Renal cortex interstitium (tissue), 11 donors: ENCODE results near the gene FOXP1. TPM values are rescaled to one million over a fixed set of nuclear protein-coding genes. Genes with fewer than 3 reads are reported as not detected.

Experiments used
- DNase-seq, 11 donors: peaks; one replicate each; pipeline ENCODE4 v3.0.0-alpha.2; 2013; ENCODE audit warnings: low read depth in 9 of 11, low spot score in 4 of 11; ENCODE audit errors: extremely low read depth in 1 of 11
- polyA plus RNA-seq, 3 donors: library from polyadenylated mRNA; unstranded; fragments of 120-200 nt; gene quantifications; one replicate each; pipeline ENCODE4 v1.2.1, GENCODE V29; 2013; ENCODE audit not compliant: insufficient read length in 3 of 3

FOXP1 gene
- polyA plus RNA-seq, 3 donors, result 36.8 to 51.7 (median 40.1) TPM

DNA sequence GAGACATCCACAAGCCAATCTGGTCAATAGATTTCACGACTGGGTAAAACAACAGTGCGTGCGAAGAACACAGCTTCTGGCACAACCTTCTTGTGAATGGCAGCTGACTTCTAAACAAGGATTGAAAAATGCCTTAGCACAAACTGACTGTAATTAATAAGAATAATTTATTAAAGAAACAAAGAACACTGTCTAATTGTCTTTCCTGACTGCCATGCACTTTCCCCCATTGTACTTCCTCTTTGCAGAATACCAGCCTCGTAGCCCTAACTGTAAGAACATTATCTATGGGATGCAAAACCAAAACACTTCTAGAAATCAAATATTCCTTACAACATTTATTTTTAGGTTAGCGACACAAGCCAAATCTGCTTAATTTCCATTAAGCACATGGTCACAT lies 6.5 kb downstream of the FOXP1 start:
- no peak for DNase-seq

DNA sequence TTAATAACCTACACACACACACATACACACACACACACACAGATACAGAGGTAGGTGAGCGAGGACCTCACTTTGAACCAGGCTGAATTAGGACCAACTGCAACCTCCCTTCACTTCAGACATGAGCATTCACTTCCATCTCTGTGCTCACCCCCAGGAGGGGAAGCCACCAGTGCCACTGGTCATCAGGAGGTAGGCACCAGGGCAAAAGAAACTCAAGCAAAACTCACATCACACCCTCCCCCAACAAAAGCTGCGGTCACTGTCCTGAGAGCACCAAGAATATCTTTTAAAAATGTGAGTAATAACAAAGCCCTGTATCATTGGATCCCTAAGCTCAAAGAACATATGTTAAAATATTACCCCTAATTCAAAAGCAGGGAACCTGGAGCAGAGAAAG lies 8.1 kb downstream of the FOXP1 start:
- DNase-seq, result no peak

DNA sequence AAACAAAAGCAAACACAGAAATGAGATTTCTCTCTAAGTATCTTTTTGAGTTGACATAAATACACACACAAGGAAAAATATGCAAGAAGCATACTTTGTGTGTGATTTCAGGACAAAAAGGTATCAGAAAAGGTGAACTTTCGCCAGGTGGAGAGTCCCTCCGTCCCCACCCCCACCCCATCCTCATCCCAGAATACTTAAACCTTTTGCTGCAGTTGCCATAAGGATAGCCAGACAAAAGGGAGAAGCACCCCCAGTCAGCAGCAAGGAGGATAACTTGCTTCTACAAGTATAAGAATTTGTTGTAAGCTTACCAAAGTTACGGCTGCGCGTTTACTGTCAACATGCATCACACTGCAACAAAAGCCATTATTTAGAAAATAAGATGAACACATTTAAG lies 10.3 kb downstream of the FOXP1 start:
- no peak for DNase-seq

DNA sequence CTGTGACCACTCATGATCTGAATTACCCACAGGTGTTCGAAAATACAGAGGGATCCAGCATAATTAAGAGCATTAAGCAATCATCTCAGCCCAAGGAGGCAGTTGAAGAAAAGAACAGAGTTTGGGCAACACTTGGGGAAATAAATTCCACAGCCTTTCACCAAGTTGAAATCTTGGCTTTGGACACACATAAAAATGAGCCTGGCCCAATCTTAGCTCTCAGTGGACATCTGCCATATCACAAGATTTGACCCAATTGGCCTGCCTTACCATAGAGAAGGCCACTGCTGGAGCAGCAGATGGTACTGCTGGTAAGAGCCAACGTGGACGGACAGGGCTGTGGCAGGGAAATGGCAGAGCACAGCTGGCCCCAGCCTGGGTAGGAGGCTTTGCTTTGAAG lies 13.0 kb downstream of the FOXP1 start:
- no peak for DNase-seq

DNA sequence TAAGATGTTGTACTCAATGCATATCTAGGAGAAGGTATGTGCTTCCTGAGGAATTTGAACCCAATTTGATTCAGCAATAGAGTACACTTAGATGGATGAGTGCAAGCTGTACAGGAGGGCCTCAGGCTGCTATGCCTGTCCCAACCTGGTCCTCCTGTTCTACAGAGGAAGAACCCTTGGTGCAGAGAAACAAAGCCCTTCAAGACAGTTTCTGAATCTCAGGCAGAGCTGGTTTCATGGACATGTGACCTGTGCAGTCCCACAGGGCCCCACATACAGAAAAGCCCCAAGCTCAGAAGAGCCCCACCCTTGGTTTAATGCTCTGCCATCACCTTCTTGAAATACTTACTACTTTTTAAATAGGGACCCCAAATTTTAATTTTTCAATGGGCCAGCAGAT lies 15.3 kb downstream of the FOXP1 start:
- DNase-seq, result no peak

DNA sequence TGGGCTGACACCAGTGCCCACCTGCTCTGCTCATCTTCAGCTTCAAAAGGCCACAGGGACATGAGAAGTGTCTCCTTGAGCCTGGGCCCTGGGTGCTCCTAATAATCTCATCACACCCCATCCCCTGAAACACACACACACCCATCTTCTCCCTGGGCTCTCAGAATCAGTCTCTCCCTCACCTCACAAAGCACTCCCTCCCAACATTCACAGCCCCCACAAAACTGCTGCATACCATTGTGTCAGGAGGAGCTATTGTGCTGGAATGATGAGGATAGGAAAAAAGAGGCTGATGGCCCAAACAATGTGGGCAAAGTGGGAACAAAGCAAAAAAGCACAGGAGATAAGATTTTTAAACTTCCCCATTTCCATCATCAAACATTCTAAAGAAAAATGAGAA lies 16.8 kb downstream of the FOXP1 start:
- DNase-seq, result no peak

DNA sequence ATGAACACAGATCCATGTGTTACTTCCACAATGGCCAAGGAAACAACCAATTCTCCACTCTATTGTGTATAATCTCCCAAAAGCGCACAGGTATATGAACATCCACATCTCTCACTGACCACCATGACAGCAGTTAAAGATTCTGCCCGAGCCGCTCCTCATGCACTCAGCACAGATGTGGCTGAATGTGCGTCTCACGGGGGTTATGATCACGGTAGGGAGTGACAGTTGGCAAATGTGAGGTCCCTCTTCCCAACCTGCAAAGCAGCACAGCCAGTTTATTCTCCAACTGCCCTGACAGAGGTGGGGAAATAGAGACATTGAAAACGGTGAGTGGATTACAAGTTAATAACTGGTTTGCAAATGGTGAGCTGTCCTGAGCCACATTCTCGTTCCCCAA lies 17.6 kb downstream of the FOXP1 start:
- no peak for DNase-seq

DNA sequence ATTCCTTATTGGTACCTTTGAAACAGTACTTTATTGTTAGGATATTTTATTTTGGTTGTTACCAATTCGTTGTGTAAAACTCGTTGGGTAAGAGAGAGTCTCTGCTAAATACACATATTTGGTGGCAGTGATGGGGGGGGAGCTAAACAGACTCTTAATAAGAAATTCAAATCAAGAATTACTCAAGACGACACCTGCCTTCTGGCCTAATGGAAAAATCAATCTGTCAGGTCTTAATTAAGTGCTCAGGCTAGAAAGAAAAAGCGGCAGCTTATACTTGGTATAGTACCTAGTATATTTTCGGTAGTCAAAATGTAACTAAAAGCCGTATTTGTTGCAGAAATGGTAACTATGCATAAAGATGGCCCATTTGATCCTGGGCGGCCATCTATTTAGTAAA lies 18.2 kb downstream of the FOXP1 start:
- no peak for DNase-seq

DNA sequence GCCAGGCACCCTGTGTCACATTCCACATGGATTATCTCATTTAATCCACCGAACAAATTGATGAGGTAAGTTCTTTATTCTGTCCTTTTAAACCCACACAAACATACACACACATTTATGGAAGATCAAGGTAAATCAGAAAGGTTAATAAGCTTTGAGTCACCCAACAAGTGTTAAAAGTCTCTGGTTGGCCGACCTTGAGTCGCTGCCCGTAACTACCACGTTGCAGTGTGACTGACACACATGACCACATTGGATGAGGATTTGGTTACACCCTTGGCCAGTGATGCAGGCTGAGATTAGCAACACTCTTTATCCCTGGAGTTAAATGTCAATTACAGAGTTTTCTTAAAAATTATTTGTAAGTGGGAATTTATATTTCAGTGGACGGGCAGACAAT lies 19.2 kb downstream of the FOXP1 start:
- no peak for DNase-seq

DNA sequence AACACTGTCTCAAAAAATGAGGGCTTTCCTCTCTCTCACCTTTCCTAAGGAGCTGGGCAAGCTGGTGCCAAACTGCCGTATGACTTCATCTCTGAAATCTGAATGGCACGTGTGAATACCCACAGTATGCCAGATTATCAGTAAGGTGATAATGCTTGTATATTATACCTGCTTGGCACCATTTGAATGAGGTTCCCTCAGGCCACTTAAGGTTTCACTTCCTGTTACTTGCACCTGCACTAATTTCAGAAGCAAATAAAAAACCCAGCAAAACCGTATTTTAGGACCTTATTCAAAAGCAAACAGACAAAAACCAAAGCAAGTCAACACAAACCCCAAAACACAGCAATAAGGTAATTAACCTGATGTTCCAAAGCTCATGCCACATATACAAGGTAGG lies 19.7 kb downstream of the FOXP1 start:
- DNase-seq, result no peak

DNA sequence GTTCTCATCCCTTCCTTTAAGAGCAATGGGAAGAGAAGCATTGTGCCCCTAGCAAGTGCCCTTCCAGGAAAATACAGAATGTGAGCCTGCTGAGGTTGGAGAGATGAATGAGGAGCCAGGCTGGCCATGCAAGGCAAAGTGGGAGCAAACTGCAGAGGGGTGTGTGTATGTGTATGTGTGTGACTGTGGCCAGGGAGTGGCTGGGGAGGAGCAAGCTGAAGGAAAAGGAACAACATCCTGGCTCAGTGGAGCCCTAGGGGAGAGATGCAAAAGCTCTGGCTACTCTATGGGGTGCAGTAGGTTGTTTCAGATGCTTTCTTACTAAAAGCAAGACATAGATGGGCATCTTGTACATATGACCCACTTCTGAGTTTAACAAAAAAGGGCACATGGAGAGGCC lies 20.6 kb downstream of the FOXP1 start:
- DNase-seq, result no peak

DNA sequence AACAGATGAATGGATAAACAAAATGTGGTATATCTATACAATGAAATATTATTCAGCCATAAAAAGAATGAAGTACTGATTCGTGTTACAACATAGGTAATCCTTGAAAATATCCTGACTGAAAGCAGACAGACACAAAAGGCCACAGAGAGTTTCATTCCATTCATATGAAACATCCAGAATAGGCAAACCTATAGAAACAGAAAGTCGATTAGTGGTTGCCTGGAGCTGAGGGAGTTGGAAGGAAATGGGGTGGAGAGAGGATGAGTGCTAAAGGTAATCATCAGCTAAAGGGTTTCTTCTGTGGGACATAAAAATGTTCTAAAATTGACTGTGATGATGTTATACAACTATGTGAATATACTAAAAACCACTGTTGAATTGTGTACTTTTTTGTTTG lies 22.9 kb downstream of the FOXP1 start:
- no peak for DNase-seq

DNA sequence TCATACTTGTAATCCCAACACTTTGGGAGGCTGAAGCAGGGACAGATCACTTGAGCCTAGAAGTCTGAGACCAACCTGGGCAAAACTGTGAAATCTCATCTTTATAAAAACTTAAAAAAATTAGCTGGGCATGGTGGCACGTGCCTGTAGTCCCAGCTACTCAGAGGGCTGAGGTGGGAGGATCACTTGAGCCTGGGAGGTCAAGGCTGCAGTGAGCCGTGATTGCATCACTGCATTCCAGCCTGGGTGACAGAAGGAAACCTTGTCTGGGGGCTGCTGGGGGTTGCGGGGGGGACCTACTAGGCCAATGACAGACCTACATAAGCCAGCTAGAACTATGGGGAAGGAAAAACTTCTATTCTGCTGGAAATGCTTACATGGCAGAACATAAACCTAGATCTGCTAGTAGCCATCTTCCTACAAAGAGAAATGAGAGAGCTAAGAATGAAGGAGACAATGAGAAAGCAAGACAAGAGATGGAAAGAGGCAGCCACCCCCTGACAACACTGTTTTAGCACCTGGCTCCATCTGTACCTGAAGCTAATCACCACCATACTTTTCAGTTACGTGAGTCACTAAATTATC lies 23.9 kb downstream of the FOXP1 start:
- DNase-seq, result no peak

DNA sequence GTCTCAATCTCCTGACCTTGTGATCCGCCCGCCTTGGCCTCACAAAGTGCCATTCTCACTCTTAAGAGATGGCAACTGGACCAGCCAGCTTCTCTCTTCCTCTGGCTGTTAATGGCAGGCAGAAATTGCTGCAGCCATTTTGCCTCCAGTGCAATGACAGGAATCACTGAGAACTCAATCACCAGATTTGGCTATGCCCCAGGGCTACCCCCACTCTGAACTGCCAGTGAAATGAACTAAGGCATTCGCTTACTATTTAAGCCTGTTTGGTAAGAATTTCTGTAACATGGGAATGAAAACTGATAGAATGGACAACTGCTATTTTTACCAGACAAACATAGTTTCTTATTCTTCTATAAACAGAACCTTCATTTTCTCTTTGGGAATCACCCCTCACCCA lies 24.5 kb downstream of the FOXP1 start:
- no peak for DNase-seq

DNA sequence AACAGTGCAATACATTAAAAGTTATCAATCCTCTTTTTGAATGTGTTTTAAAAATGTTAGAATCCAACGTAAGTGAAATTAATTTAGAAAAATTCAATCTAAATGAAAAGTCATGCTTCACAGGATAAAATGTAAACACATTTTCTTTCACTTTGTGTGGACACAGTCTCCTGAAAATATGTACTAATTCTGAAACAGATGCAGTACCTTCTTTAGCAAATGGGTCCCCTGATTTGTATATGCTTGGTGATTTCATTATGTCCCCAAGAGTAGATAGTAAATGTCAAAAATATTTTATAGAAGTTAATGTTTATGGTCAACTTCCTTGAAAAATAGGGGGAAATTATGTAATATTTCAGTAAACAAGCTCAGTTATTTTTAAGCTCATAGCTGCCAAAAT lies 28.9 kb downstream of the FOXP1 start:
- no peak for DNase-seq

DNA sequence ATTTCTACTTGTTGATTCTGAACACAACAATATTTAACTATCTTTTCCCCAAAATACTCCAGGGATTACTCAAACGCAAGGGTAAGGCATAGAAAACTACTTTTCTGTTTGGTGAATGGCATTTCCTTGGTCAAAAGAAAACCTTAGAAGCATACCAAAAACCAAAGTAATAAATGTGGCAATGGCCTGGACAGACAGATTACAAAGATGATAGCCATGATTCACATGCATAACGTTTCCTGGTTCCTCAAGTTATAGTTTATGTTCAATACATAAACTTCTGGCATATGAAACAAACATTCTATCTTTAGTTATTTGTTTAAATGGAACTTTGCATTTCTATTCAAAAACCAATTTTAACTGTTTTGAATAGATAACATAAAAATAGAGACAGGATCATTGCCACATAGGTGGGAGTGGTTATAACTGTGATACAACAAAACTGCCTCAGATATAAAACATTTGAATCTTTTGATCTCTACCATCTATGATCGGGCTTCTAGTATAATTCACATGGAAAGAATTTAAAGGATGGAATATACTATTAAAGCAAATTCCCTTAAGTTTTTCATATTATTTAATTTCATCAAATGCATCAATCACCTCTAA lies 32.1 kb downstream of the FOXP1 start:
- DNase-seq, result no peak

DNA sequence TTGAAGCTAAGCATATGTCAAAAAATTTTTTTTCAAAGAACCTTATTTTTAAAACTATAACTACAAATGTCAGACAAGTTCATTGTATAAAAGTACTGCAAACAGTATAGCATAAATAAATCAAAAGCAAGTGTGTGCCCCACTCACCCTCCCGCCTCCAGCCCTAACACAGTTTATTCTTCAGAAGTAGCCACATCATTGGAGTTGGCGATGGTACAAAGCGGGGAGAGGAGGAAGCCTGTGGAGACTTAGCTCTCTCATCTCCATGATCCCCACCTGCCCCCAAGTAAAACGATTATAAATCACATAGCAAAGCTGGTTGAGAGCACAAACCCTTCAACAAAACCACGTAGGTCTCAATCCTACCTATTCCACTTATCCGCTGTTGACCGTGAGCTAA lies 33.6 kb downstream of the FOXP1 start:
- DNase-seq, result no peak

DNA sequence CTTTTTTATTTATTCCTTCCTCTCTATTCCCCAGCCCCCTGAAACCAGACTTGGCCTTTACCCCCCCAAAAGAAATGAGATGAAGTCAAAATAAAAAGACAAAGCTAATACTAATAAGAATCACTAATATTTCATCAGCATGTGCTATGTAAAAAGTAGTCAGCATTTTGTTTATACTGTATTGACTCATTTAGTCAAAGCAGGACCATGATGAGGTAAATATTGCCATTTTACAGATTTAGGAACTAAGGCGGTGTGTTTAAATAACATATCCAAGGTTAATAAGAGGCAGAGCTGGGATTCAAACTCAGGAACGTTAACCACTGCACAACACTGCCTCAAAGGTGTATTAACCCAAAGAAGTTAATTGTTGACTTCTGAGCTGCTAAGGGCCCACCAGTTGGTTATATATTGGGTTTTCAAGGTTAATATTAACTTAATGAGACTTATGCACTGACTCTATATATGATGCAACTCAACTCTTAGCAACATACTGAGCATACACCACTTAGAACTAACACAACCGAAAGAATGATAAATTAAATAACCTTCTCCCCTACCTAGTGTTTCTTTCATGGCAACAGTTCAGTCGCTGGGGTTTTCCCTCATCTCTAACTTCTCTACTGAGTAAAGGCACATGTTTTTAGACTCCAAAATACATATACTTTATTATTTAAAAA lies 34.7 kb downstream of the FOXP1 start:
- peak in 1 of 11 donors; percentile 43 for DNase-seq

DNA sequence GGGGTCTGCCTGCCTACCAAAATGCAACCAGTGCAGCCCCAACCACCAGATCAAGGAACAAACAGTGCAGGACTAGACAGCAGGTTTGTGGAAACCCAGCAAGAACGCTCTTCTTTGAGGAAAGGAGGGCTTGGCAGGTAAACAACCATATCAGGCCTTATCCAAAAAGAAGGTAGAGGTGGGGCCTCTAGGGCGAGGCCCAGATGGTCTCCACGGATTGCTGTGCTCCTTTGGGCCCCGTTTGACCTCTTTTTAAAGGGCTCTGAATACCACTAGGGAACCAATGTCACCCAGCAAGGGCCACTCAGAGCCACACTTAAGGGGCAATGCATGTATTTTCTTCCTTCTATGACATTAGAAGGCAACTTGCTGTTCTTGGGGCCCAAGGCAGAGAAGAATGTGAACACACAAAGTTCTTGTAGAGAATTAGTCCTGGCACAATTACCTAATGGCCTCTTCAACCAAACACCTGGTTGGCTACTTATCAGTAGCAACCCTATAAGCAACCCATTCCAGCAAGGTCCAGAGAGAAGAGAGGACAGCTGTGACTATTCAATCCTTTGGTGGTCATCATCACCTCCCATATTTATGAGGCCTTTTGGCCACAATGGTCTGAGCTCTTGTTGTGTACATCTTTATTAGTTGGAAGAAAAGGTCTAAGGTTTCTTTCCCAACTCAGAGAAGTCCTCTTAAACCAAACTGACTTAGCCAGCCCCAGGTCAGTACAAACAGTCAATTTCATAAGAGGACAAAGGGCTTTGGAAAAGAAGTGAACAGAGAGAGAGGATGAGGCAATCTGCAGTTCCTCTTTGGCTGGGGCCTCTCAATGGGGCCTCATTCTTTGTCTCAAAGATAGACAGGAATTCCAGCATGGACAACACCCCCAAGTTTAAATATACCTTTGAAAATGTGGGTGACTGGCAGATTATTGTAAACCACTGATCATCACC lies 36.0 kb downstream of the FOXP1 start:
- no peak for DNase-seq

DNA sequence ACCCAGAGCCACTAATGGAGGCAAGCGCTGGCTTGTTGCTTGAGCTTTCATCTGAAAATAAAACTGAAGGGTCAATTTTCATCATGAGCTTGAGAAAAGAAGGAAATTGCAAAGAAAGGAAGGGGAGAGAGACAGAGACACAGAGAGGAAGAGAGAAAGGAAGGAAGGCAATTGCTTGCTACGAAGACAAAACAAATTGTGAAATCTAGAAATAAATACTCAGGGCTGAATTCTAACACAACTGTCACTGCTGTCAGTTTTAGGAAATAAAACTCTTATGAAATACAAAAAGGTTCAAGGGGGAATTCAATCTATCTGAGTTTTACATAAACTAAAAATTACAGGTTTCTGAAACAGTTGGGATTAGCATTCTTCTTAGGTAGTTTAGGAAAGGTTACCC lies 36.7 kb downstream of the FOXP1 start:
- no peak for DNase-seq
